ENCODE data around the gene NLK. TPM values are rescaled to one million over a fixed set of nuclear protein-coding genes. Genes with fewer than 3 reads are reported as not detected.

NLK gene
- polyA plus RNA-seq, 1 donor from 2014 or later: 81.7 TPM

- Histone ChIP-seq H3K27ac (ENCODE audit: low read length) (no peak overlapping the region), H3K9me2 (ENCODE audit: insufficient read depth, low read length) (no peaks in the 10 kb centered on the region), H3K4me3 (ENCODE audit: low read length) (no peak overlapping the region), H3K9ac (ENCODE audit: low read length) (no peak overlapping the region), H2AFZ (ENCODE audit: low read depth, low read length) (no peak overlapping the region), H3K9me3 (ENCODE audit: low read length) (no peaks in the 10 kb centered on the region), H3F3A (ENCODE audit: insufficient read depth, low read length, poor library complexity, severe bottlenecking) (no peaks in the 10 kb centered on the region), H3K36me3 (ENCODE audit: insufficient read depth, low read length) (no peaks in the 10 kb centered on the region), H4K20me1 (ENCODE audit: insufficient read depth) (no peaks in the 10 kb centered on the region), H3K27me3 (ENCODE audit: insufficient read depth, low read depth, low read length) (no peaks in the 10 kb centered on the region), H3K4me2 (ENCODE audit: low read length) (no peak overlapping the region), H3K79me2 (replicated peaks; ENCODE audit: insufficient read depth, low read length) (no peaks in the 10 kb centered on the region)
- TF ChIP-seq RAD21 (conservative IDR thresholded peaks at IDR 0.05): no peak
- TF ChIP-seq REST (IDR thresholded peaks at IDR 0.05; ENCODE audit: borderline replicate concordance): no peak
- TF ChIP-seq CTCF (IDR thresholded peaks at IDR 0.05; ENCODE audit: poor library complexity, severe bottlenecking): no peak
- TF ChIP-seq SMC3 (conservative IDR thresholded peaks at IDR 0.05; ENCODE audit: poor library complexity): no peak
- TF ChIP-seq EZH2 (IDR thresholded peaks at IDR 0.05; ENCODE audit: borderline replicate concordance, insufficient read depth, low read length, poor library complexity, severe bottlenecking): no peak
- TF ChIP-seq TAF1 (IDR thresholded peaks at IDR 0.05; ENCODE audit: low read depth): no peak
- TF ChIP-seq EP300 (conservative IDR thresholded peaks at IDR 0.05; ENCODE audit: poor library complexity, severe bottlenecking): no peak
- no peak for TF ChIP-seq MXI1 (conservative IDR thresholded peaks at IDR 0.05; ENCODE audit: poor library complexity, severe bottlenecking)
- TF ChIP-seq POLR2AphosphoS5 (IDR thresholded peaks at IDR 0.05): no peak
Observed at GRCh38 chr17:28008513-28008912, 34.0 kb upstream of the NLK start.

- H3K9me3 ChIP-seq (ENCODE audit: low read length): no peaks in the 10 kb centered on the region
- no peaks in the 10 kb centered on the region for H3K9me2 ChIP-seq (ENCODE audit: insufficient read depth, low read length)
- H4K20me1 ChIP-seq (ENCODE audit: insufficient read depth): no peaks in the 10 kb centered on the region
- H3K79me2 ChIP-seq (replicated peaks; ENCODE audit: insufficient read depth, low read length): no peaks in the 10 kb centered on the region
- H3F3A ChIP-seq (ENCODE audit: insufficient read depth, low read length, poor library complexity, severe bottlenecking): no peaks in the 10 kb centered on the region
- H3K36me3 ChIP-seq (ENCODE audit: insufficient read depth, low read length): no peaks in the 10 kb centered on the region
- no peak overlapping the region for H3K9ac ChIP-seq (ENCODE audit: low read length)
- H3K4me3 ChIP-seq (ENCODE audit: low read length): no peak overlapping the region
- TF ChIP-seq CTCF (IDR thresholded peaks at IDR 0.05; ENCODE audit: poor library complexity, severe bottlenecking) (no peak), POLR2AphosphoS5 (IDR thresholded peaks at IDR 0.05) (no peak), SMC3 (conservative IDR thresholded peaks at IDR 0.05; ENCODE audit: poor library complexity) (no peak)
- no peak overlapping the region for H3K27ac ChIP-seq (ENCODE audit: low read length)
- no peak overlapping the region for H3K4me2 ChIP-seq (ENCODE audit: low read length)
- H2AFZ ChIP-seq (ENCODE audit: low read depth, low read length): no peak overlapping the region
- no peaks in the 10 kb centered on the region for H3K27me3 ChIP-seq (ENCODE audit: insufficient read depth, low read depth, low read length)
Observed at GRCh38 chr17:28010406-28010805, 32.1 kb upstream of the NLK start.

Measured in neural cell (in vitro differentiated cells).